Spleen (tissue), 11 donors: ENCODE results near the gene RSPH1. TPM values are rescaled to one million over a fixed set of nuclear protein-coding genes. Genes with fewer than 3 reads are reported as not detected.

Source experiments
- DNase-seq: peaks from one replicate; pipeline ENCODE4 v3.0.0-alpha.2; 2020
- H3K27ac ChIP-seq, 8 donors: fragments of 200-600 bp; sonication (generic) in 7 of 8; 1 replicate in 4 of 8; 2 replicates in 4 of 8; pipeline versions ENCODE4 v1.5.0 to v1.8.0; 2016 to 2021; ENCODE audit warnings: inconsistent platforms in 4 of 8, mild to moderate bottlenecking in 4 of 8, moderate library complexity in 1 of 8
- H3K27me3 ChIP-seq, 7 donors: fragments of 200-600 bp; sonication (generic) in 6 of 7; replicated peaks in 1 of 7; 1 replicate in 4 of 7; 2 replicates in 3 of 7; pipeline versions ENCODE4 v1.5.0 to v1.8.0; 2016 to 2021; ENCODE audit warnings: inconsistent platforms in 3 of 7, mild to moderate bottlenecking in 1 of 7
- H3K36me3 ChIP-seq, 6 donors: fragments of 200-600 bp; sonication (generic) in 5 of 6; 1 replicate in 4 of 6; 2 replicates in 2 of 6; pipeline versions ENCODE4 v1.5.0 to v1.8.0; 2016 to 2021; ENCODE audit warnings: inconsistent platforms in 2 of 6
- H3K4me1 ChIP-seq, 6 donors: fragments of 200-600 bp; sonication (generic) in 5 of 6; 1 replicate in 3 of 6; 2 replicates in 3 of 6; pipeline versions ENCODE4 v1.5.0 to v1.8.0; 2016 to 2021; ENCODE audit warnings: inconsistent platforms in 3 of 6
- H3K4me3 ChIP-seq, 8 donors: fragments of 200-600 bp; sonication (generic) in 7 of 8; 1 replicate in 4 of 8; 2 replicates in 4 of 8; pipeline versions ENCODE4 v1.5.0 to v1.8.0; 2016 to 2021; ENCODE audit warnings: inconsistent platforms in 4 of 8, mild to moderate bottlenecking in 4 of 8, moderate library complexity in 2 of 8
- H3K9me3 ChIP-seq, 8 donors: fragments of 200-600 bp; sonication (generic) in 7 of 8; 1 replicate in 4 of 8; 2 replicates in 4 of 8; pipeline versions ENCODE4 v1.5.0 to v1.8.0; 2016 to 2021; ENCODE audit warnings: inconsistent platforms in 4 of 8
- POLR2A ChIP-seq, 3 donors: fragments of 450-650 bp; IDR thresholded peaks; one replicate each; pipeline ENCODE4 v1.5.1; 2017; ENCODE audit warnings: antibody characterized with exemption in 3 of 3, mild to moderate bottlenecking in 1 of 3
- POLR2AphosphoS5 ChIP-seq, 3 donors: sonication (generic); formaldehyde crosslinking; IDR thresholded peaks; one replicate each; pipeline ENCODE4 v1.5.1; 2017; ENCODE audit warnings: antibody characterized with exemption in 3 of 3
- WGBS, 5 donors: extraction: QIAGEN DNeasy Blood & Tissue Kit in 3 of 5; methylation state at CpG; one replicate each; pipeline versions ENCODE4 v1.1.5 to v1.1.7; 2013 to 2018; 5-methylcytosine and 5-hydroxymethylcytosine counted together
- intact Hi-C: fragments of 100-400 bp; cut with DNase I; formaldehyde crosslinking; loops from one replicate; pipeline ENCODE4 v1.15.0; 2023; ENCODE audit warnings: low total_unique reads
- polyA plus RNA-seq, 3 donors: library from polyadenylated mRNA; stranded (reverse); fragments of 200-250 nt; gene quantifications; one replicate each; pipeline ENCODE4 v1.2.1, GENCODE V29; 2013
- total RNA-seq, 7 donors: library from RNA; depleted of rRNA in 3 of 7; stranded (reverse); fragments of >200 nt in 3 of 7; fragmentation: NEBNext Ultra II Directional in 4 of 7; extraction: Animal tissue kit (Norgen Biotek cat#: 25700) in 4 of 7; gene quantifications; one replicate each; pipeline versions ENCODE4 v1.1.0 to v1.2.1, GENCODE V29; 2016 to 2021
- TF ChIP-seq, protein P1 (sequence below), 11 experiments: fragments of 200-600 bp in 7 of 11; fragments of 450-650 bp in 4 of 11; sonication (generic) in 4 of 11; IDR thresholded peaks in 8 of 11; conservative IDR thresholded peaks in 3 of 11; 1 replicate in 7 of 11; 2 replicates in 4 of 11; pipeline versions ENCODE4 v1.4.0 to v1.8.0; 2016 to 2021; ENCODE audit warnings: antibody characterized with exemption in 11 of 11, inconsistent platforms in 4 of 11, mild to moderate bottlenecking in 1 of 11
- donor health status: healthy with polysubstance abuse.
- donor health status: DM: no; HTN: no; CAD: no; lungs with moderate emphysema.
- donor health status: DM: no; HTN: no; CAD: no.
- donor health status: Bipolar disorder and iron deficiency.
- donor health status: healthy.
- donor health status: DM: no; HTN: no; CAD: no.
- donor health status: DM: yes; HTN: yes; CAD: no.

Gene RSPH1
- total and polyA plus RNA-seq, 10 donors: 0.10 to 0.35 (median 0.26) TPM; not detected in 5

DNA sequence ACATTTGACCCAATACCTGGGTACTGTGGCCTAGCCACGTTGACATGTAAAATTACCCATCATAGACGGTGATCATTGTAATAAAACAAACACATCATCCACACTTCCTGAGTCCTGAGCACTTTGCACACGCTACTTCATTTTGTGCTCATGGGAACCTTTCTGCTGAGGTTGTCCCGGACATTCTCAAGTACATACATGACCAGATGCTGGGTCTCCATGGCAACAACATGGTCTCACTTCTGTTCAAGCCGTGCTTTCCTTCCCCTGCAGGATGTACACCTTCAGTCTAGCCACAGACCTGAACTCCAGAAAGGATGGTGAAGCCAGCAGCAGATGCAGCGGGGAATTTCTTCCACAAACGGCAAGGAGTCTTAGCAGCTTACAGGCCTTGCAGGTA is 69.6 kb downstream of the RSPH1 start:
- Histone ChIP-seq H3K27me3 (peaks cover 0 to 83% (median 32%) of the 10 kb centered on the region in 7 donors), H3K27ac (no peak overlapping the region), H3K4me3 (no peak overlapping the region), H3K9me3 (peaks cover 0 to 4% (median under 1%) of the 10 kb centered on the region in 8 donors), H3K36me3 (peaks cover 0 to 34% (median 0%) of the 10 kb centered on the region in 6 donors), H3K4me1 (peaks cover 27 to 63% (median 38%) of the 10 kb centered on the region in 6 donors)
- DNase-seq: peak; percentile 2
- no peak for TF ChIP-seq POLR2A (IDR thresholded peaks at IDR 0.05)
- TF ChIP-seq POLR2AphosphoS5 (IDR thresholded peaks at IDR 0.05): no peak
- TF ChIP-seq, protein P1, sequence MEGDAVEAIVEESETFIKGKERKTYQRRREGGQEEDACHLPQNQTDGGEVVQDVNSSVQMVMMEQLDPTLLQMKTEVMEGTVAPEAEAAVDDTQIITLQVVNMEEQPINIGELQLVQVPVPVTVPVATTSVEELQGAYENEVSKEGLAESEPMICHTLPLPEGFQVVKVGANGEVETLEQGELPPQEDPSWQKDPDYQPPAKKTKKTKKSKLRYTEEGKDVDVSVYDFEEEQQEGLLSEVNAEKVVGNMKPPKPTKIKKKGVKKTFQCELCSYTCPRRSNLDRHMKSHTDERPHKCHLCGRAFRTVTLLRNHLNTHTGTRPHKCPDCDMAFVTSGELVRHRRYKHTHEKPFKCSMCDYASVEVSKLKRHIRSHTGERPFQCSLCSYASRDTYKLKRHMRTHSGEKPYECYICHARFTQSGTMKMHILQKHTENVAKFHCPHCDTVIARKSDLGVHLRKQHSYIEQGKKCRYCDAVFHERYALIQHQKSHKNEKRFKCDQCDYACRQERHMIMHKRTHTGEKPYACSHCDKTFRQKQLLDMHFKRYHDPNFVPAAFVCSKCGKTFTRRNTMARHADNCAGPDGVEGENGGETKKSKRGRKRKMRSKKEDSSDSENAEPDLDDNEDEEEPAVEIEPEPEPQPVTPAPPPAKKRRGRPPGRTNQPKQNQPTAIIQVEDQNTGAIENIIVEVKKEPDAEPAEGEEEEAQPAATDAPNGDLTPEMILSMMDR (IDR thresholded peaks at IDR 0.05 in 8 of 11, conservative IDR thresholded peaks at IDR 0.05 in 3 of 11): no peak
- WGBS, 5 donors: 72 to 82% (median 77%) methylated on average over 7 of the region's 7 CpGs
- intact Hi-C loops: no loop called here

DNA sequence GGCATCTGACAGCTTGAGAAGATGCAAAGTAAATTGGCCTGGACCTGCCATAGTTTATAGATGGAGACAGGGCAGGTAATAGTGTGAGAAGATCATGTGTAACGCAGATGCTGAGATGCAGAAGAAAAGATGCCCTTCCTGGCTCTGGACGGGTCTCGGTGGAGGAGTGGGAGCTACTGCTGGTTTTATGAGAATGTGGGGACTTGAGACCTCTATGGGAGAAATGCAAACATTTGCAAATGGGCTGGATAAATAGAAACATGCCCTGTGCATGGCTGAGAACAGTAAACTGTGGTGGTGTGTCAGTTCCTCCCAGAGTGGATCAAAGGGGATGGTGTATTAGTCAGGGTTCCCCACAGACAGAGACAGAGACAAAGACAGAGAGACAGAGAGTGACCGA is 70.4 kb downstream of the RSPH1 start:
- no peak for DNase-seq
- H3K9me3 ChIP-seq: peaks cover 0 to 12% (median 3%) of the 10 kb centered on the region in 8 donors
- peak overlapping the region in 1 of 8 donors; percentile 9 for H3K4me3 ChIP-seq
- H3K27me3 ChIP-seq: peaks cover 0 to 83% (median 29%) of the 10 kb centered on the region in 7 donors
- TF ChIP-seq POLR2A (IDR thresholded peaks at IDR 0.05): no peak
- TF ChIP-seq, protein P1 (IDR thresholded peaks at IDR 0.05 in 8 of 11, conservative IDR thresholded peaks at IDR 0.05 in 3 of 11): no peak
- TF ChIP-seq POLR2AphosphoS5 (IDR thresholded peaks at IDR 0.05): no peak
- 24 to 37% (median 27%) methylated on average over 4 of the region's 4 CpGs for WGBS, 5 donors
- peak overlapping the region in 4 of 8 donors; percentile 33 to 79 (median 76) for H3K27ac ChIP-seq
- peaks cover 27 to 70% (median 42%) of the 10 kb centered on the region in 6 donors for H3K4me1 ChIP-seq
- peaks cover 0 to 28% (median 0%) of the 10 kb centered on the region in 6 donors for H3K36me3 ChIP-seq
- intact Hi-C loops: no loop called here

DNA sequence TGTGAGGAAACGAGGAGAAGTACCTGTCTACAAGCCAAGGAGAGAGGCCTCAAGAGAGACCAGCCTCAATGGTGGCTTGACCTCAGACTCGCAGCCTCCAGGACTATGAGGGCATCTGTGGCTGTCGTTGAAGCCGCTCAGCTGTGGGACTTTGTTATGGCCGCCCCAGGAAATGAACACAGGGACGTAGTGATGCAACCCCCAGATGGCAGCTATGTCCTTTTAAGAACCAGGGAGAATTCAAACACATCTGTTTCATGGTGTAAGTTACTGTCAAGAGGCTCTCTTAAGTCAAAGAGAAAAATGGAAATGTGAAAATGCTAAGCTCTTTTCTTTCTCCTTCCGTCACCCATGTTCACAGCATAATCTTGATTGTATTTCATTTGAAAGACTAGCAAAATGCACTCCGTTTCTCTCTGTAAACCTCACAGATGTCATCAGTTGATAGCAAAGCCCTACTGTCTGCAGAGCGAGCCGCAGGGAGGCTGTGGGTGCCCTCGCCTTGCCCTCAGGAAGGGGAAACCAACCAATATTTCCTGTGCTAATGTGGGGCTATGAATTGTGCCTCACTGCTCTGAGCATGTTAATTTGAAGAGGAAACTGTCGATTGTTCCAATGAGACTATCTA is 71.0 kb downstream of the RSPH1 start:
- intact Hi-C loops: no loop called here
- peak; percentile 88 for DNase-seq
- peak overlapping the region in 1 of 8 donors; percentile 9 for H3K4me3 ChIP-seq
- peaks cover 0 to 23% (median 0%) of the 10 kb centered on the region in 6 donors for H3K36me3 ChIP-seq
- H3K9me3 ChIP-seq: peaks cover 0 to 16% (median 3%) of the 10 kb centered on the region in 8 donors
- H3K27ac ChIP-seq: peak overlapping the region in 6 of 8 donors; percentile 58 to 79 (median 74)
- H3K4me1 ChIP-seq: peaks cover 27 to 74% (median 42%) of the 10 kb centered on the region in 6 donors
- TF ChIP-seq POLR2AphosphoS5 (IDR thresholded peaks at IDR 0.05) (peak in 2 of 3 donors; percentile 68 to 83), POLR2A (IDR thresholded peaks at IDR 0.05) (no peak)
- TF ChIP-seq, protein P1 (IDR thresholded peaks at IDR 0.05 in 8 of 11, conservative IDR thresholded peaks at IDR 0.05 in 3 of 11): no peak
- peaks cover 0 to 83% (median 27%) of the 10 kb centered on the region in 7 donors for H3K27me3 ChIP-seq
- WGBS, 5 donors: 5 to 14% (median 9%) methylated on average over 12 of the region's 12 CpGs

DNA sequence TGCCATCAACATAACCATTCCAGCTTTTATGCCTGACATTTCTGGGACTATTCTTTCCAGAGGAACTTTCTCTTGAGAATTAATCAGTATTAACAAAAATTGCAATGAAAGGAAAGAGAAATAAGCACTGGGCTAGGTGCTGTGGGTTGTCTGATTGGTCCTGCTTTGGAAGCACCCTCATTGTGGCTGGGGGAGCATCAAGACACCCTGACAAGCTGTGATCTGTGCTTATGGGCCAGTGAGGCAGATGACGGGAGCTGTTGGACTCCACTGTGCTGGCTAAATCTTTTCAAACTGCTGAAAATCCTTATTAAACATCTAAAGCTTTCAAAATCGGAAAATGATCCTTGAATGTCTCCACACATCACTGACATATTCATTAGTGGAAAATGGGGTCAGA is 72.3 kb downstream of the RSPH1 start:
- H3K9me3 ChIP-seq: peaks cover 0 to 23% (median 3%) of the 10 kb centered on the region in 8 donors
- no peak for TF ChIP-seq POLR2A (IDR thresholded peaks at IDR 0.05)
- TF ChIP-seq POLR2AphosphoS5 (IDR thresholded peaks at IDR 0.05): no peak
- TF ChIP-seq, protein P1 (IDR thresholded peaks at IDR 0.05 in 8 of 11, conservative IDR thresholded peaks at IDR 0.05 in 3 of 11): no peak
- intact Hi-C loops: no loop called here
- peak overlapping the region in 3 of 8 donors; percentile 75 to 79 (median 77) for H3K27ac ChIP-seq
- H3K27me3 ChIP-seq: peaks cover 0 to 82% (median 27%) of the 10 kb centered on the region in 7 donors
- 71 to 96% (median 86%) methylated on average over 2 of the region's 2 CpGs for WGBS, 5 donors
- peaks cover 27 to 74% (median 42%) of the 10 kb centered on the region in 6 donors for H3K4me1 ChIP-seq
- H3K4me3 ChIP-seq: no peak overlapping the region
- H3K36me3 ChIP-seq: peaks cover 0 to 34% (median 0%) of the 10 kb centered on the region in 6 donors
- DNase-seq: no peak
